Right ventricle myocardium superior (tissue), 1 donor: ENCODE measurements around the gene SERPINB4. TPM values are rescaled to one million over a fixed set of nuclear protein-coding genes. Genes with fewer than 3 reads are reported as not detected.

Source experiments
- ATAC-seq: fragments of 200-7000 bp; cut with Tn5 transposase; one replicate; pipeline ENCODE4 v1.9.1; 2020; ENCODE audit warnings: mild to moderate bottlenecking; ENCODE audit not compliant: poor library complexity
- DNase-seq: peaks from one replicate; pipeline ENCODE4 v3.0.0-alpha.2; 2020
- intact Hi-C: fragments of 100-400 bp; cut with DNase I; formaldehyde crosslinking; loops from one replicate; pipeline ENCODE4 v1.11.2; 2022
- total RNA-seq: library from RNA; stranded (reverse); fragmentation: NEBNext Ultra II Directional; extraction: Animal tissue kit (Norgen Biotek cat#: 25700); gene quantifications from one replicate; pipeline ENCODE4 v1.2.1, GENCODE V29; 2021
- donor health status: DM: no; HTN: yes; CAD: no; lungs with severe emphysema.

Gene SERPINB4
- total RNA-seq, 1 donor from 2014 or later: not detected

- intact Hi-C loops: no loop called here
- DNase-seq: no peak
- ATAC-seq: no peak
Observed at GRCh38 chr18:63588909-63589308, 55.1 kb downstream of the SERPINB4 start.

Other genes with a start within 250 kb of the SERPINB4 start
- gene VPS4B, start 221.8 kb downstream of the SERPINB4 start, total RNA-seq: 15.9 TPM
- gene SERPINB5, start 167.3 kb downstream of the SERPINB4 start, total RNA-seq: not detected
- gene SERPINB12, start 101.9 kb downstream of the SERPINB4 start, total RNA-seq: not detected
- not detected for gene SERPINB13, start 56.9 kb downstream of the SERPINB4 start, total RNA-seq
- not detected for gene SERPINB3, start 17.6 kb upstream of the SERPINB4 start, total RNA-seq
- gene SERPINB11, start 58.7 kb upstream of the SERPINB4 start, total RNA-seq: not detected
- not detected for gene SERPINB7, start 131.2 kb upstream of the SERPINB4 start, total RNA-seq
- not detected for gene SERPINB2, start 243.4 kb upstream of the SERPINB4 start, total RNA-seq